Stimulated activated CD8-positive, alpha-beta memory T cell treated with anti-CD3 and anti-CD28 coated beads, Interleukin-4, amount 100 ng/mL, for 24 hours (primary cell): Measurements from ENCODE around the gene NPAS2.

Experiments
- DNase-seq: peaks from one replicate; pipeline ENCODE4 v3.0.0-alpha.2; 2020; ENCODE audit warnings: low read depth

Gene NPAS2

GRCh38 chr2:100793982-100794381 is 26.0 kb upstream of the NPAS2 start:
- no peak for DNase-seq

GRCh38 chr2:100796499-100797100 is 23.3 kb upstream of the NPAS2 start:
- no peak for DNase-seq

GRCh38 chr2:100799686-100800085 is 20.3 kb upstream of the NPAS2 start:
- DNase-seq = no peak

GRCh38 chr2:100800915-100801314 is 19.0 kb upstream of the NPAS2 start:
- no peak for DNase-seq

- DNase-seq = no peak
Measured at GRCh38 chr2:100801402-100801801, 18.5 kb upstream of the NPAS2 start.

GRCh38 chr2:100802066-100802465 is 17.9 kb upstream of the NPAS2 start:
- DNase-seq = no peak

- DNase-seq = no peak
Measured at GRCh38 chr2:100803334-100803733, 16.6 kb upstream of the NPAS2 start.

- no peak for DNase-seq
Measured at GRCh38 chr2:100806550-100806949, 13.4 kb upstream of the NPAS2 start.

GRCh38 chr2:100807707-100808106 is 12.2 kb upstream of the NPAS2 start:
- no peak for DNase-seq

GRCh38 chr2:100808582-100808981 is 11.4 kb upstream of the NPAS2 start:
- DNase-seq = no peak

GRCh38 chr2:100809506-100809905 is 10.4 kb upstream of the NPAS2 start:
- DNase-seq = no peak

- DNase-seq = no peak
Measured at GRCh38 chr2:100810603-100811145, 9.3 kb upstream of the NPAS2 start.

- no peak for DNase-seq
Measured at GRCh38 chr2:100812116-100812515, 7.8 kb upstream of the NPAS2 start.

- DNase-seq = no peak
Measured at GRCh38 chr2:100812573-100812972, 7.4 kb upstream of the NPAS2 start.

GRCh38 chr2:100813527-100813926 is 6.4 kb upstream of the NPAS2 start:
- no peak for DNase-seq

- DNase-seq = no peak
Measured at GRCh38 chr2:100814043-100814442, 5.9 kb upstream of the NPAS2 start.

GRCh38 chr2:100814453-100814852 is 5.5 kb upstream of the NPAS2 start:
- no peak for DNase-seq

- no peak for DNase-seq
Measured at GRCh38 chr2:100817388-100817985, 2.5 kb upstream of the NPAS2 start.

GRCh38 chr2:100818003-100818605 is 1.8 kb upstream of the NPAS2 start:
- no peak for DNase-seq

- no peak for DNase-seq
Measured at GRCh38 chr2:100818606-100819369, 1.2 kb upstream of the NPAS2 start.

- DNase-seq = no peak
Measured at GRCh38 chr2:100820273-100820522, 259 bp downstream of the NPAS2 start.

- no peak for DNase-seq
Measured at GRCh38 chr2:100820523-100821254, 750 bp downstream of the NPAS2 start.
